Fibroblast of skin of left biceps (primary cell): ENCODE data around the gene SLC13A1.

Experiments used
- DNase-seq, 2 experiments: peaks; one replicate each; pipeline ENCODE4 v3.0.0-alpha.2; 2013; ENCODE audit warnings: low read depth in 2 of 2

SLC13A1 gene

DNA sequence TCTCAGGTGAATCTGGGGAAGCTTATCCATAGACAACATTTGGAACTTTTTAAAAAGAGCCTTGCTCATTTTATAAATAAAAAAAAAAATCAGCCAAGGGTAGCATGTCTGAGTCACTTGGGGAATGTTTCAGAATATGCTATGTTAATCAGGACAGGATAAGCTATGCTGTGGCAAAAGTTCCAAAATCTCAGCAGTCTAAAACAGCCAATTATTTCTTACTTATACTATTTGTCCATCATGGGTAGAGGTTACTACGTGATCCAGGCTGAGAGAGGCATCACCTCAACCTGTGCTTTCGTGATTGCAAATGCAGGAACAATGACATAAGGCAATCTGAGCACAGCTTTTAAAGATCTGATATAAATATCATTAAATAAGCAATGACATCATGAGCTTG, 6.5 kb downstream of the SLC13A1 start:
- no peak for DNase-seq

DNA sequence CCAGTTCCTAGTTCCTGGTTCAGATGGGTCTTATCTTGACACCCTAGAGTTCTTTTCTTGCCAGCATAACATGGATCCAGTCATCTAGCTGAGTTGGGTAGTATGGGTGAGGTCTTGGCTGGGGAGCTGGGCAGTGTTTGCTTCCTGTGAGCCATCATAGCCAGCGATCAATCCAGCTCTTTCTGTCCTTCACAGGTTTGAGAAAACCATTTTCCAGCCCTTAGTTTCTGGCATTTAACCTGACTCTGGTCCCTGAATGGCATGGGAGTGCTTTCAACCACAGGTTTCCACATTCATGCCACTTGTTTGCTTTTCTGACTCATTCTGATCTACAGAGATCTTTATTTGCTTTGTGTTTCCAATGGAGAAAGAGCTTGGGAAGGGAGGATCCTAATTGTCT, 8.6 kb downstream of the SLC13A1 start:
- no peak for DNase-seq

DNA sequence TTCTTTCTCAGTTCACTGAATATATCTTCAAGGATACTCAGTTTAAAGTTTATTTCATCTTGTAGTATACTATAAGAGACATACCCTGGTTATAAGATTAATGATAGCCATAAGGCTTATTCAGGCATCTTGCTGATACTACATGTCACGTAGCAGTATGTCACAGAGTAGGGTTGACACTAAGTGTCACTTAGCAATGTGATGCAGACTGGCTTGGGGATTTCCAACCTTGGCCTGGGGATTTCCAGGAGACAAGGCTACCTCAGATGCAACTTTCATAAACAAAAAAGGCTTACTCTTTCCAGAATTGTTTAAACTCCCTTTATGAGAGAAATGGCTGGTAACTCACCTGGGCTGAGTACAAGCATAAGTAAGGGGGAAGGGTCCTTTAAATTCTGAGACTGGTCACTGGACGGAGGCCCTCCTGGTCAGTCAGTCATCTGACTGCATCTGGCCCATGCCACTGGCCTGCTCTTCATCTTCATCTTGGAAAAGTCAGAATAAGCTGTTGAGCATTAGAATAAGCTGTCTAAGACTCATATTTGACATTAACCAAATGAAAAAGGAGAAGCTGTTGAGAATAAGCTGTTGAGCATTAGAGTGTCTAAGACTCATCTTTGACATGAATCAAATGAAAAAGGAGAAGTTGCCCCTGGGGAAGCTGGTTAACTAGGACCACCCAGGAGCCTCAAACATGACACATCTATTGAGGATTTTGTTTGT, 9.5 kb downstream of the SLC13A1 start:
- no peak for DNase-seq

DNA sequence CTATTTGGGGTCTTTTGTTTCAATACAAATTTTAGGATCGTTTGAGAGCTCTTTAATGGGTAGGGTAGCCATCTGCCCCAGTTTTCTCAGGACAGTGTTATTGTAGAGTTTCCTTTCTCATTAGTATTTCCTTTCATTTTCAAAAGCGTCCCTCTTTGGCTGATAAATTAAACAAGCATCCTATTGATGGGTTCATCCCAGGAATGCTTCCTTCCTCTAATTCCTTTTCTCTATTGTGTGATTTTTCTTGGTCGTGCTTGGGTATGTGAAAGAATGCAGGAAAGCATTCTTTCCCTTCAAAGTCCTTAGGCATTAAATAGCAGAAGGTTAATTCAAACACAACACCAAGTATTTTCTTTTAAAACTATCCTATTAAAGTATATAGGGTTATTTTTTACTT, 14.0 kb downstream of the SLC13A1 start:
- DNase-seq: no peak

DNA sequence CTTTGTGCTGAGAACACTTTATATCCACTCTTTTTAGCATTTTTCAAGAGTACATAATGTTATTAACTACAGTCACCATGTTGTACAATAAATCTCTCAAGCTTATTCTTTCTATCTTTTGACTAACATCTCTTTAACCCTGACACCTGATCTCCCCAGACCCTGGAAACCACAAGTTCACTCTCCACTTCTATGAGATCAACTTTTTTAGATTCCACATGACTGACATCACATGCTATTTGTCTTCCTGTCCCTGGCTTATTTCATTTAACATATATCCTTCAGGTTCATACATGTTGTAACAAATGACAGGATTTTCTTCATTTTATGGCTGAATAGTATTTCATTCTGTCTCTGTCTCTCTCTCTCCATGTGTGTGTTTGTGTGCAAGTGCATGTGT, 15.5 kb downstream of the SLC13A1 start:
- no peak for DNase-seq

DNA sequence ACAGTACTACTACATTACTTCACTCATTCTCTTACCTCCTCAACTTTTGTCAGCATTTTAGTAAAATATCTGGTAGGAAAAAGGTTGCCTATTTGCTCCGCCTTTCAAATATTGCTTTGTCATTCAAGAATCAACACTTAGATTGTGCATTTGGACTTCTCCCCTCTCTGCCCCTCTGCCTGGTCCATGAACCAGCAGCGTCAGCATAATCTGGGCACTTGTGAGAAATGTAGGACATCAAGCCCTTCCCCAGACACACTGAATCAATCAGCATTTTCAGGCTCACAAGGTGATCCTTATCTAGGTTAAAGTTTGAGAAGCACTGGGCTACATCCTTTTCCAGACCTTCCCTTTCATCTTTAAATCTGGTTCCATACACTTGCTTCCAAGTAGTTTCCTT, 16.3 kb downstream of the SLC13A1 start:
- DNase-seq: no peak

DNA sequence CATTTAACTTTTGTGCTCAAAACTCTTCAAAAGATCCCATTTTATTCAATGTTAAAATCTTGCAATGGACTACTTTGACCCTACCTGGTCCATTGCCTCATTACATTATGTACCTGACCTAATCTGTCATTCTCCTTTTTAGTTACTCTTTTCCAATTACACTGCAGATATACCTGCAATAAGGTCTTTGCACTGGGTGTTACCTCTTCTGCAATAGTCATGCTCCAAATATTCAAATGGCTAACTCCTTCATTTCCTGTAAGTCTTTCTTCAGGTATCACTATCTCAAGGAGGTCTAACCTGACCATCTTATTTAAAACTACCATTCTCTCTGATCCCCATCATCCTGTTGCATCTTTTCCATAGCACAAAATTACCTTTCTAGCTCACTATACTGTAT, 22.3 kb downstream of the SLC13A1 start:
- DNase-seq: no peak

DNA sequence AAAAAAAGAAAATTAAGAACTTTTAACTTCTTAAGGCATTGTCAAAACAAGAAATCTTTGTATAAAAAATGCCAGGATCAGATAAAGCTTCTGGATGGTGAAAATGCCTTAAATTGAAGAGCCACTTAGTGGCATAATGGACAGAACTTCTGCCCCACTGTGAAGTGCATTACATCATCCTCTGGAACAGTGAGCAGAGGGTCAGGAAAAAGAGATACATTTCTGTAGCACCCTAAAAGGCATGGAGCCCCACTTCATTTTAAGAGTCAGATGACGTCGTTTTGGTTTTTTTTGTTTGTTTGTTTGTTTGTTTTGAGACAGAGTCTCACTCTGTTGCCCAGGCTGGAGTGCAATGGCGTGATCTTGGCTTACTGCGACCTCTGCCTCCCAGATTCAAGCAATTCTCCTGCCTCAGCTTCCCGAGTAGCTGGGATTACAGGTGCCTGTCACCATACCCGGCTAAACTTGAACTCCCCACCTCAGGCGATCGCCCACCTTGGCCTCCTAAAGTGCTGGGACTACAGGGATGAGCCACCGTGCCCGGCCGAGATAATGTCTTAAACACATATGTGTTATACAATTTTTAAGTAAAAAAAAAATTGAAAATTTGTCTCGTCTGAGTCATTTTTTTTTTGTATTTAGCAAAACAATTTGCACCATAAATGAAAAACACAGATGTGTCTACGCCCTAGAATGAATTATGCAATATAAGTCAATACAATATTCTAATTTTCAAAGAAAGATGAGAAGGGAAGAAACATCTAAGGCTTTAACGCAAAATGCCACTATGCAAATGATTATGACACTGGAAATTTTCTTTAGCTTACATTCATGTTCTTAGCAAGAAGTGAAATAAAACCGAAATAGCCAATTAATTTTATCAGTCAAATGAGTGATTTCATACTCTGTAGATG, 29.2 kb downstream of the SLC13A1 start:
- no peak for DNase-seq

DNA sequence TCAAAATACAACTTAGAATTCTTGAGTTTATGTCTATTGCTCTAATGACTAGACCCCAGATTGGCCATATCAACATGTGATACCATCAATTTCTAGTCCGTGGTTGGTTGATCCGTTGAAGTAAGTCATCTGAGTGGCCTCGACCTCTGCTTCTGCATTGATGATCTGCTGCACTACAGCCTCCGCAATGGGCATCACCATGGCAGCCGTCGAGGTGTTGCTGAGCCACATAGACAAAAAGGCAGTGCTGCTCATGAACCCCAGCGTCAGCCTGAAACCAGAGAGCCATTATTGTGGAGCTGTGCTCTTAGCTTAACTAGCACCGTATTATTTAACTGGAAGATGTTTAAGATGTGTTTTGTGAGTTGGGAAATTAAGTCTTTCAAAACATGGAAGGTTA, 30.7 kb downstream of the SLC13A1 start:
- no peak for DNase-seq

DNA sequence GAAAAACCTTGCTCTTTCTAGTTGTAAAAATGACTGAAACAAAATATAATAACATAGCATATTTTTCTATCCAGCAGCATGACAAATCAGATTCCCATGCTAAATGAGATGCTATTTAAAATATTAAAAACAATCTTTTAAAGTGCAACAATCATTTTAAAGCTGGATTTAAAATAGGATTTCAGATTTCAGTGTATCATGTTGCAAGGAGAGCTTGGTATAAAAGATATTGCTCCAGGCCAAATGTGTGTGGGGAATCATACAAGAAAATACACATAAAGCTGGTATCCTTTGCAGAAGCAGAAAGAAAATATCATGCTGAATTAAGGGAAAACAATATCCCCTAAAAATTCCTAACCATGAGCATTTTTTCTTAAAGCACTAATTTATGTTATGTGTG, 42.2 kb downstream of the SLC13A1 start:
- DNase-seq: no peak

DNA sequence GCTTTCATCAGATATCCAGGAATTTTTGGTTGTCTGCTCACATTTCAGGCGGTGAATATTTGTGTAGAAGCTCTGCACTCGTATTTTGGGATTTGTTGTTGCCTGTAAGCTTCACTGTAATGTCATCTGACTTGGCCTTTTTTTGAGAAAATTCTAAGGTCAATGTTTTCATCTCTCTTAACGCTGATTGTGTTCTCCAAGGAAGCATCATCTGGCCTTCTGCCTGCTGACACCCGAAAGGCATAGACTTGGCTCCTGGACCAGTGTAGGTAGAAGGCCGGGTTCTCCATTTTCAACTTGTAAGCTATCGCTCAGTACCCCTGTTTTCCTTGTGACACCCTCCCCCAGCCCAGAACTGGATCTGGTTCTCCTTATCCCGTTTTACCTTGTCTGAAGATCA, 44.2 kb downstream of the SLC13A1 start:
- DNase-seq: no peak

DNA sequence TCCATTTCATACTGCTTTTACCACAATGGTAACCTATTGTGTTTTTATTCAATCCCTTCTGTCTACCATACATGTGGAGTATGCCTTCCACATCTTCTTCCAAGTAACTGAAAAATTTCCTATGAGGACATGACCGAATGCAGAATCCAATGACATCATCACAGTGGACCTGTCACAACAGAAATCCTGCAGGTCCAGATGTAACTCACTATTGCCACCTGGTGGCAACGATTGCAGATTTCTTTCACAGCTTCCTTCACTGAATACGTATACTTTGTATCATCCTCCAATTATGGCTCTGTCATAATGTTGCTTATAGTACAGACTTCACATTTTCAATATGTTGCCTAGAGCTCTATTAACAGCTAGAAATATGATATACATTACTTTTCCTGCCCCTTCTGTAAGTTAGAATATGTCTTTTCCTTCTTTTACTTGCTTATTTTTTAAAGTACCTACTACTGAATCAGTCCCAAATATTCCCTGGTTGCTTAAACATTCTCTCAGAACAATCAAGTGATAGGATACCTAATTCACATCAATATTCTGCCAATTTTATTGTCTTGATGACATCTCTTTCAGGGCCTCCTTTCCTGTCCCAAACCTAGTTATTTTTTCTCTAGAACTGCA, 45.4 kb downstream of the SLC13A1 start:
- DNase-seq: peak; percentile 5 to 6

DNA sequence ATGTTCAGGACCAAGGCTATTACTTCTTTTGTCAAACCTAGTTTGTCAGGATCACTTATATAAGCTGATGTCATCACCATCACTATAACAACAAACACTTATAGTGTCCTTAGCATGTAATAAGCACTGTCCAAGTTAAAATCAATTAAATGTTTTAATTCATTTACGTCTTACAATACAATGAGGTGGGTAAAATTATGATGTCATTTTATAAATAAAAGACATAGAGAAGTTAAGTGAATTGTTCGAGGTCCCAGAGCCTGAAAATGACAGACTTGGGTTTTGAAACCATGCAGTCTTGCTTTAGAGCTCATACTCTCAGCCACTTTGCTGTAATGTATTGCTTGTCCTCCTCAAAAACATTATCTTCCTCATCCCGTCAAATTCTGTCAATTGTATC, 48.3 kb downstream of the SLC13A1 start:
- DNase-seq: no peak

DNA sequence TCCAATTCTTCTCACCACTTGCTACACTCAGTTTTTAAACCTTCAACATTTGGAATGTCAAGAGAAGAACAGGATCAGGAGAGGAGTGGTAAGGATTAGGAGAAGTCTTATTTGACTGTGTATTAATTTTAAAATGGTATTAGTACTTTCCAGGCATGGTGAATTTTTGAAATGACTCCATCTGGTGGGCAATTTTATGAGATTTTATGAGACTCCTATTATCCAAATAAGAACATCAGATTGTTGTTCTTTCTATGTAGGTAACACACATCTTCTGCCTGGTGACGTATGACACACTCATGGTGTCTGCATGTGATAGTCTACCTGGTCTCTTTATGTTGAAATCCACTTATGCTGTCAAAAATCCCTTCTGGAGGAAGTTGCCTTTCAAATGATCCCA, 51.0 kb downstream of the SLC13A1 start:
- no peak for DNase-seq

DNA sequence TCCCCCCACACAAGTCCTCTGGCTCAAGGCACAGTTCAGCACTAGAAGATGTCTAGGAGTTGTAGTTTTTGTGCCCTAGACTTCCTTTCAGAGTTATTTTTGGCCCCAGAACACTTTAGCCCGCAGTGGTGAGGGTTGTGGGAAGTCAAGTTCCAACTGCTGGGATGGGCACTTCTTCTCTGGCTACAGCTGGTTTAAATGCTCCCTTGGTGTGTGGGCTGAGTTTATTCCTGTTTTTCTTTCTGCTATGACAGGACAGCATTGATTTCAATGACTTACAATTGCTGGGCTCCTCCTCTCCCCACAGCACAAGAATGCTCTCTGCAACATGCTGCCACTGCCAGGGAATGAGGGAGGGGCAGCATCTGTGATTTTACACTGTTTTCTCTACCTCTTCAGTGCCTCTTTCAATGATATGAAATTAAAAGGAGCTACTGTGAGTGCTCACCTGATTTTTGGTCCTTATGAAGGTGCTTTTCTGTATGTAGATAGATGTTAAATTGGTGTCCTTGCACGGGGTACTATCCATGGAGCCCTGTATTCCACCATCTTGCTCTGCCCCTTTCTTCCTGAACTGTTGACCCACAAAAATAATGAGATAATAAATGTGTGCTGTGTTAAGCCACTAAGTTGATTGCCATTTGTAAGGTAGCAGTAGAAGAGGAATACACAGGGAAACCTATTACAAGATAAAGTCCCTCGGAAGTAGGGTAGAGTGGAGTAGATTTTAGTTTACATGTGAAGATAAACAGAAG, 56.3 kb downstream of the SLC13A1 start:
- DNase-seq: no peak

DNA sequence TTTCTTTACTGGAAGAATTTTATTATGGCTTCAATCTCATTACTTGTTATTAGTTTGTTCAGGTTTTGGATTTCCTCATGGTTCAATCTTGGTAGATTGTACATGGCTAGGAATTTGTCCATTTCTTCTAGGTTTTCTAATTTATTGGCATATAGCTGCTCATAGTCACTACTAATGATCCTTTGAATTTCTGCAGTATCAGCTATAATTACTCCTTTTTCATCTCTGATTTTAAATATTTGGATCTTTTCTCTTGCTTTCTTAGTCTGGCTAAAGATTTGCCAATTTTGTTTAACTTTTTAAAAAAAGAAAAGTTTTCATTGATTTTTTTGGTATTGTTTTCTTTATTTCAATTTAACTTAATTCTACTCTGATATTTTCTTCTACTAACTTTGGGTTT, 59.2 kb downstream of the SLC13A1 start:
- no peak for DNase-seq

DNA sequence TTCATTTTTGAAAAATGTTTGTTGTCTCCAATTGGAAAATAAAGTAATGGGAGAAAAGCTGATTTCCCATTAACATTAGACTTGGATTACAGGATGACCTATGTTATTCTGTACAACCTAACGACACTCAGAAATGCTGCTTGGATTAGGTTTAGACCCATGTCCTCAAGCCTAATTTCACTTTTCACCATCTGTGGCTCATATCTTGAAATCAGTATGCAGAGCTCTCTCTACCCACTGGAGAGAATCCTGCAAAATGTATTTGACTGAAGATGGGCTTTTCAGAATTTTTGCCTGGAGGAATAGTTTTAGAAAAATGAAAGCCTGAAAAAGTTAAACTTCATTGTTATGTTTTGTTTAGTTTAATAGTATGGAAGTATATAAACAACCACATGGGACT, 63.8 kb downstream of the SLC13A1 start:
- DNase-seq: no peak

DNA sequence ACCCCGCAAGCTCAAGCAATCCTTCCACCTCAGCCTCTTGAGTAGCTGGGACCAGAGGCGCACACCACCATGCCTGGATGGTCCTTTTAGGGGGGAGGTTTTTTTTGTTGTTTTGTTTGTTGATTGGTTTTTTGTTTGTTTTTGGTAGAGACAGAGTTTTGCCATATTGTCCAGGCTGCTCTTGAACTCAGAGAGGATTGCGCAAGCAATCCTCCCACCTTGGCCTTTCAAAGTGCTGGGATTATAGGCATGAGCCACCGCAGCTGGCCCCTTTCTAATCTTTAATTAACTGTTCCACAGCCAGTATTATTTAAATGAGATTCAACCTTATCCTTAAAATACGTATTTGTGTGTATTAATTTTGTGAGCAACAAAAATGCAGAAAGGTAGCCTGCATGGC, 65.8 kb downstream of the SLC13A1 start:
- no peak for DNase-seq

DNA sequence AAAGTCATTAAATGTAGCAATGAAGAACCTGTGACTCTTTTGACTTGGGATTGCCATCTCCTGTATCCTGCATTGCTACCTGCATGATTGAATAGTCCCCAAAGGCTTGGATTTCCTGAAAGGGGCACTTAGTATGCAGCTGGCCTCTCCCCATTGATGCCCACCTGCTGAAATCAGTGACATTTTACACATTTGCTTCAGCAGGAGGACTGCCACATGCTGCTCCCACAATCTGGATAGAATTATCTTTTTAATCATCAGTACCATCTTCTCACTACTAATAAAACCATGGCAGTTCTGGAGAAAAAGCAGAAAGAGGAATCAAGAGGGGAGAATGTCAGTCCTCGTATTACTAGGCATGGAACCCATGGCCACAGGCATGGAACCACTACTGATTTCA, 67.8 kb downstream of the SLC13A1 start:
- no peak for DNase-seq

DNA sequence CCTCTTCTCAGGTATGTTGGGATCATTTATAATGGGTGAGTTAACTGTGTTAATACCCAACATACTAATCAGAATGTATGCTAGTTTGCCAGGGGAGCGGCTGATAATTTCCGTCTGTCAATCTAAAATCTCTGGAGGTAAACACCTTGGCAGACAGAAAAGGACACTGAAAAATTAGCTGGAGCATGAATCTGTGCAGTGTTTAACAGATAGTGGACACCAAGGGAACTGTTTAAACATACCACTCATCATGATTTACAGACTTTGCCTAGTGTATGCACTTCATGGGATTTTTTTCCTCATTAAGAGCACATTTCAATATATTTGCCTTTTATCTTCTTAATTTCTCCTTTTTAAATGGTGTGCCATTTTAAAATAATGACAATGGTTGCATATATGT, 68.2 kb downstream of the SLC13A1 start:
- DNase-seq: no peak

DNA sequence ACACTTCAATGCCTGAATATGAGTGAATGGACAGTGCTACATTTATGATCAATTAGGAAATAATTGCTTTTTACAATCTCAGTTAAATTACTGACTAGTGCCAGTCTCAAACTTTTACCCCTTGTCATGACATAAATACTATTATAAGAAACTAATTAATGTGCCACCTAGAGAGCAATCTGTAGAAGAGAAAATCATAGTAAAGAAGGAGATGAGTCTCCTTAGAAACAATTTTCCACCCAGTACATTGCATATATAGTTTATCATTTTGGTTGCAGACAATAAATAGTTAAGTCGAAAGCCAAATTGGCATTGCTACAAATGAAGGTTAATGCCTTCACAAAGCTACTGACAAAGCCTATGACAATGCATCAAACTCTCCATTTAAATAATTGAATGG, 68.6 kb downstream of the SLC13A1 start:
- no peak for DNase-seq

DNA sequence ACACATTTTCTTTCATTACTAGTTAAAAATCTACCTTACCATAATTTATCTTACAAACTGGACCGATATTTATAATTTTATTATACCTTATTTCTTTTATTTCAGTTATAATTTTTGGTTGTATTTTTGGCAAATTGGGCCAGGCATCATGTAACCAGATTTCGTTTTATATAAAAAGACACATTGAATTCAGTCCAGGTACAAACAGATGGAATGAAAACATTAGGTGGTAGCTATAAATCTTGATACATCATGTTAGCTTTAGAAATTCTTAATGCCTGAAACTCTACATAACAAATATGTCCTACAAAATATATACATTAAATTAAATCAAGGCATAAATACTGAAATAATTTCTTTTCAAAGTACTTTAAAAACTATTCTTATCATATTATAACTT, 73.1 kb downstream of the SLC13A1 start:
- DNase-seq: no peak
